ENCODE results near the gene POSTN.
"Not testable (repeated sequence)": the region's sequence is repeated elsewhere in the genome, so short reads cannot be mapped to it uniquely, and the experiment has no call there.

Gene POSTN

GRCh38 chr13:37597477-37598025 is 1.0 kb downstream of the POSTN start:
- no peak for DNase-seq (ENCODE audit: low spot score)

GRCh38 chr13:37596805-37597204 is 1.8 kb downstream of the POSTN start:
- DNase-seq (ENCODE audit: low spot score), result no peak

GRCh38 chr13:37595162-37595561 is 3.4 kb downstream of the POSTN start:
- DNase-seq (ENCODE audit: low spot score), result no peak

- DNase-seq (ENCODE audit: low spot score), result no peak
These were observed 4.0 kb downstream of the POSTN start for GRCh38 chr13:37594550-37594949.

GRCh38 chr13:37589381-37589780 is 9.2 kb downstream of the POSTN start:
- DNase-seq (ENCODE audit: low spot score), result not testable (repeated sequence)

GRCh38 chr13:37587236-37587635 is 11.3 kb downstream of the POSTN start:
- no peak for DNase-seq (ENCODE audit: low spot score)

- DNase-seq (ENCODE audit: low spot score), result no peak
These were observed 12.4 kb downstream of the POSTN start for GRCh38 chr13:37586164-37586563.

- no peak for DNase-seq (ENCODE audit: low spot score)
These were observed 13.0 kb downstream of the POSTN start for GRCh38 chr13:37585541-37585940.

GRCh38 chr13:37576601-37577000 is 22.0 kb downstream of the POSTN start:
- DNase-seq (ENCODE audit: low spot score), result no peak

- no peak for DNase-seq (ENCODE audit: low spot score)
These were observed 33.1 kb downstream of the POSTN start for GRCh38 chr13:37565425-37565824.

- no peak for DNase-seq (ENCODE audit: low spot score)
These were observed 37.5 kb downstream of the POSTN start for GRCh38 chr13:37561031-37561430.

- DNase-seq (ENCODE audit: low spot score), result no peak
These were observed 38.0 kb downstream of the POSTN start for GRCh38 chr13:37560526-37560925.

GRCh38 chr13:37558766-37559165 is 39.8 kb downstream of the POSTN start:
- not testable (repeated sequence) for DNase-seq (ENCODE audit: low spot score)

GRCh38 chr13:37546087-37546486 is 52.5 kb downstream of the POSTN start:
- DNase-seq (ENCODE audit: low spot score), result no peak

- no peak for DNase-seq (ENCODE audit: low spot score)
These were observed 53.6 kb downstream of the POSTN start for GRCh38 chr13:37544995-37545394.

- no peak for DNase-seq (ENCODE audit: low spot score)
These were observed 58.5 kb downstream of the POSTN start for GRCh38 chr13:37539976-37540605.

GRCh38 chr13:37539170-37539569 is 59.4 kb downstream of the POSTN start:
- no peak for DNase-seq (ENCODE audit: low spot score)

GRCh38 chr13:37535501-37535900 is 63.1 kb downstream of the POSTN start:
- DNase-seq (ENCODE audit: low spot score), result no peak

GRCh38 chr13:37534676-37535075 is 63.9 kb downstream of the POSTN start:
- no peak for DNase-seq (ENCODE audit: low spot score)

- no peak for DNase-seq (ENCODE audit: low spot score)
These were observed 64.4 kb downstream of the POSTN start for GRCh38 chr13:37534181-37534580.

- no peak for DNase-seq (ENCODE audit: low spot score)
These were observed 67.5 kb downstream of the POSTN start for GRCh38 chr13:37531049-37531448.

- no peak for DNase-seq (ENCODE audit: low spot score)
These were observed 68.7 kb downstream of the POSTN start for GRCh38 chr13:37529751-37530385.

GRCh38 chr13:37526710-37527473 is 71.7 kb downstream of the POSTN start:
- no peak for DNase-seq (ENCODE audit: low spot score)

Measured in globus pallidus (tissue), 1 donor.